ENCODE data around the gene CCDC60.

DNA sequence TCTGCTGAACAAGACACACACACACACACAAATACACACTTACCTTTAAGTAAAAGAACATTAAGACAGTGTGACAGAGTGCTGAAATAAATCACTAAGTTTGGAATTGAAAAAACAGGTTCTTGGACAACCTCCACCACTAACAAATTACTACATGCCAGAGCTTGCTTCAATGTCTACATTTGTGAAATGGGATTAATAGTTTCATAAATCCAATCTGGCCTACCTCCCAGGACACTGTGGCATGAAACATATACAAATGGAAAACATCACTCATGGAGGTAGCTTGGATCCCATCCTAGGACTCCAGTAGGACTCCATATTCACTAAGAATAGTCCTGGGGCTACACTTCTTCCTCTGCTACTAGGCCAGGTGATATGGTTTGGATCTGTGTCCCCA, 8.2 kb upstream of the CCDC60 start:
- TF ChIP-seq, protein P1, sequence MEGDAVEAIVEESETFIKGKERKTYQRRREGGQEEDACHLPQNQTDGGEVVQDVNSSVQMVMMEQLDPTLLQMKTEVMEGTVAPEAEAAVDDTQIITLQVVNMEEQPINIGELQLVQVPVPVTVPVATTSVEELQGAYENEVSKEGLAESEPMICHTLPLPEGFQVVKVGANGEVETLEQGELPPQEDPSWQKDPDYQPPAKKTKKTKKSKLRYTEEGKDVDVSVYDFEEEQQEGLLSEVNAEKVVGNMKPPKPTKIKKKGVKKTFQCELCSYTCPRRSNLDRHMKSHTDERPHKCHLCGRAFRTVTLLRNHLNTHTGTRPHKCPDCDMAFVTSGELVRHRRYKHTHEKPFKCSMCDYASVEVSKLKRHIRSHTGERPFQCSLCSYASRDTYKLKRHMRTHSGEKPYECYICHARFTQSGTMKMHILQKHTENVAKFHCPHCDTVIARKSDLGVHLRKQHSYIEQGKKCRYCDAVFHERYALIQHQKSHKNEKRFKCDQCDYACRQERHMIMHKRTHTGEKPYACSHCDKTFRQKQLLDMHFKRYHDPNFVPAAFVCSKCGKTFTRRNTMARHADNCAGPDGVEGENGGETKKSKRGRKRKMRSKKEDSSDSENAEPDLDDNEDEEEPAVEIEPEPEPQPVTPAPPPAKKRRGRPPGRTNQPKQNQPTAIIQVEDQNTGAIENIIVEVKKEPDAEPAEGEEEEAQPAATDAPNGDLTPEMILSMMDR (IDR thresholded peaks at IDR 0.05) = no peak
- no peak for TF ChIP-seq POLR2A (IDR thresholded peaks at IDR 0.05)

Data from adrenal gland (tissue), 5 donors.